Activated CD4-positive, alpha-beta T cell treated with anti-CD3 and anti-CD28 coated beads for 1 hour (primary cell): ENCODE measurements around the gene CAPN10.

Experiments
- DNase-seq: peaks from one replicate; pipeline ENCODE4 v3.0.0-alpha.2; 2020

CAPN10 gene

DNA sequence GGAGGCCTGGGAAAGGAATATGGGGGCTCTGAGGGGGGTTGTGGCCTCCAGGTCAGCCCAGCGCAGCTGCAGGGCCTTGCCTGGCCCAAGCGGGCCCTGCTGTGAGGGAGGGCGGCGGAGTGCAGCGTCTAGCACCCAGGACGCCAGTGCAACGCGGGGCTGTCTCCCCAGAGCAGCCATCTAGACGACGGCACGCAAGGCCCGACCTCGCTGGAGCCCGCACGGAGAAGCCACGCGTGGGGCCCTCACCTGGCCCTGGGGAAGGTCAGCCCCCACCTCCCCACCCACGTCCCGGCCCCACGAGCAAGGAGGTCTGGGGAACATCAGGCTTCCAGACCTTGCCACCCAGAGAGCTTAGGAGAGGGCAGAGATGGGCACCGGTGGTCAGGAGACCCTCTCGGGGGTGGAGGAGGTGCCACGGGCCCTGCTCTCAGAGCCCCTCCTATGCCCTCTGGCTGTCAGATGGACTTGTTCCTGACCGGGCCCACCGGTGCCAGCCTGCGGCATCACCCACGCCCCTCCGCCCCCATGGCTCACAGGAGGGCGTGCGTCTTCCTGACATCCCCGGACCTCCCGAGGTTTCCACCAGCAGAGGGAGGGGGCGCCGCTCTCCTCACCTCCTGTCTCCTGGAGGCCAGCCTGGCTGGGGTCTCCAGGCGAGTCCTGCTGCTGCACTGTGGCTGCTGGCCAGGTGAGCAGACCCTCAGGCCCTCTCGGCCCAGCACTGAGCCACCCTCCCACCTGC lies 55.7 kb downstream of the CAPN10 start:
- DNase-seq = no peak

DNA sequence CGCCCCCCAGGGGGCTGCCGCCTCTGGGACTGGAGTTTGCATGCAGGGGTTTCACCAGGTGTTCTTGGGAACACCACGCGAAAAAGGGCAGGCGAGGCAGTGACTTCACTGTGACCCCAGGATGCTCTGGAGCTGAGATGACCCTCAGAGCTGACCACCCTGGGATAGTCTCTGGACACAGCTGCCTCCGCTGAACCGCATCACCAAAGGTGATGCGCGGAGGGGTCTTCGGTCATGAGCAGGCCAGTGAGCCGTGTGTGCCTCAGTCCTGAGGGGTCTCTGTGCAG lies 56.2 kb downstream of the CAPN10 start:
- DNase-seq = no peak

DNA sequence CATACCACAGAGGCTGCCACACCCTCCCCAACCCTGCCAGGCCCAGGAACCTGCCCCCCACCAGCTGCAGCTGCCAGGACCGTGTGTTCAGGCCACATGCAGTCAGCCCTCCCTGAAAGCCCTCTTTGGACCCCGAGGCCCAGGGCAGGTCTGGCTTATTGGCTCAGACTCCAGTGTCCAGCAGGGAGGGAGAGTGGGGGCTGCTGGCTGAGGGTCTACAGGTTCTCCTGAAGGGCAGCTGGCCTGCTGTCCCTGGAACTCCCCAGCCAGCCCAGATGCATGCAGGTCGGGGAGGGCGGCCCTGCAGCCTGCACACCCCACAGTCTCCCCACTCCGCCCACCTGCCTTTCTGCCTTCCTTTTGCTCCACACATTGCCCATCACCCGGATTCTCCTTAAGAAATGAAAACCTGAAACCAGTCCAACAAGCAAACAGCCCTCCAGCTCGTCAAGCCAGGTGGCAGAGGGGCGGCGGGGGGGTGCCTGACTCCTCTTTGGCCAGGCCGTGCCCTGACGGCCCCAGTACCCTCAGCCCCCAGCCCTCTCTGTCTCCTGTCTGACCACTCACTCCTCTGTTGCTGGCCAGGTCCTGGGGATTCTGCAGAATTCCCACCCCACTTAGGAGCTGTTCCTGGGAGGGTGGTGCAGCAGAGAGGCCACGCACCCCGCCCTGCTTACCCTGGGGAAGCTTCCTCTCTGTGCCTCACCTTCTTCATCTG lies 56.7 kb downstream of the CAPN10 start:
- no peak for DNase-seq

- no peak for DNase-seq
Measured at GRCh38 chr2:240643811-240644150, 57.2 kb downstream of the CAPN10 start.

- no peak for DNase-seq
Measured at GRCh38 chr2:240644171-240644651, 57.7 kb downstream of the CAPN10 start.

DNA sequence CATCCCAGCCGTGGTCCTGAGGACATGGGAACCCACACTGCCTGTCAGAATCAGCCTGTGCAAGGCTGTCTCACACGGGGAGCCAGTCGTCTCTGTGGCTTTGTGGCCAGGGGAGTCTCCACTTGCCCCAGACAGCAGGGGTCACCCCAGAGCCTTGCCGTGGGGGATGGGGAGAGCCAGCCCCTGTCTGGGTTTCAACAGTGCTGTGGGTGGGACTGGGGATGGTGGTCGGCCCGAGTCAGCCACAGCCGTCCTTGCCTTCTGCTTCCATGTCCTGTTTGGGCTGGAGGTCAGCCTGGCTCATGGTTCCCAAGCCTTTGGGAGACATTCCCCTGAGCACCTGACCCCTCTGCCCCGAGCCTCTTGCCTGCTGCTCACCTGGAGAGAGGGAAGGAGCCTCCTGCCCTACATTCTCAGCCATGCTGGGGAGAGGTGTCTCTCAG lies 58.3 kb downstream of the CAPN10 start:
- no peak for DNase-seq

DNA sequence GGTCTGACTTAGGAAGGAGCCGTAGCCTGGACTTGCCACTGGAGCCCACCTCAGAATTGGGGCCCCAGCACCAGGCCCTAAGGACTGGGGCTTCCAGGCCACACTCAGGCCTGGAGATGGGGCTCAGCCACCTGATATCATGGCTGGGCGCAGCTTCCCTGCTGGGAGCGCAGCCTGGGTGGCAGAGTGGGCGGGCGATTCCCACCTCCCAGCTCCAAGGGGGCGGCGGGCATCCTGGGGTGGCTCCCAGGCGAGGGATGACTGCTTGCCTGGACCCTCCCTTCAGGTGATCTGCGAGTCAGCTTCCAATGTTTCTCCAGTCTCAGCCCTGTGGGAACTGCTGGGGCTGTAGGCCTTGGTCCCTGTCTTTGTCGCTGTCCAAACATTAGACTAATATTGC lies 58.8 kb downstream of the CAPN10 start:
- DNase-seq = no peak

- DNase-seq = no peak
Measured at GRCh38 chr2:240645801-240646175, 59.3 kb downstream of the CAPN10 start.

DNA sequence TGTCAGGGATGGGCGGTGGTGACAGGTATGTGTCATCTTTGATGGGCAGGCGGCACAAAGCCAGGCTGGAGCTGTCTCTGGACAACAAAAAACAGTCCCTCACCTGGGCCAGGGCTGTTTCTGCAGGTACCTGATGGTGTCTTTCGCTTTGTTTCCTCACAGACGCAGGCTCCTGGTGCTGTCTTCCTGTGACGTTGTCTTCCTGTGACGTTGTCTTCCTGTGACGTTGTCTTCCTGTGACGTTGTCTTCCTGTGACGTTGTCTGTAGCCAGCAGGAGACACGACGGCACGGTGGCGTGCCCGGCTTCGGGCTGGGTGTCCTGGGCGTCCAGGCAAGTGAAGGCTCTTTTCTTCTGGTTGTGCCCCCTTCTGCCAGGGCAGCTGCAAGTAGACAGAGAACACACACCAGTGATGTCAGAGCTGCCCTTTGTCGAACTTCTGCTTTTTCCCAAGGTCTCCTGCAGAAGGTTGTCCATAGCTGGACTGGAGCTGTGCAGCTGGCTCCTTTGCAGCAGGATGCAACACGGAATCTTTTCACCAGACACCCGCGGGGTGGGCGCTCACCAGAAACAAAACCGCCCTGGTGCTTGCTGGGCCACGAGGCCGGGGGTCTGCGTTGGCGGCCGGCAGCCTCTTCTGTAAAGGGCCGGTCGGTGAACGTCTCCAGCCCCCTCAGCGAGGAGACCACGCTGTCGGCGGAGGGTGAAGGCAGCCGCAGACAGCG lies 59.8 kb downstream of the CAPN10 start:
- no peak for DNase-seq

DNA sequence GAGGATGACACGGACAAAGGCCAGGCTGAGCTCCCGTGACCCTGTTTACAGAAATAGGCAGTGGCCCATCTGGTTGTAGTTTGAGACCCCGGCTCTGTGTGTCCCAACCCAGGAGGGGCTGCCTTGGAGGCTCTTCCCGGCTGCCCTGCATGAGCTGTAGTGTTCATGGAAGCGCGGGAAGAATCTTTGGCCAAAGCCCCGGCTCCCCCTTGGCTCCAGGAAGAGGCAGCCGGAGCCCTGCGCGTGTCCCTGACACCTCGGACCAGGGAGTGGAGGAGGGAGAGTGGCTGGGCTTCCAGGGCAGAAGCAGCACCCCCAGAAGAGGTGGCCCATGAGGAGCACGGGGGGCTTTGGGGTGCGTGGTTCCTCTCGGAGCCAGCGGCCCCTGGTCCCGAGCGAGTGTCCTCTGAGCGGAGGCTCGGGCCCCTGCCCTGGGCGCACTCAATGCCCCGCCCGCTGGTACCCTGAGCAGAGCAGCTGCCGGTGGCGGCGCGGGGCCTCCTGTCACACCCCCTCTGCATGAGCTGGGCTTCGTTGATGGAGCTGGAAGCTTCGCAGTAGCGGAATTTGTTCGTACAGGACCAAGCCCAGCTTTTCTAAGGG lies 60.5 kb downstream of the CAPN10 start:
- no peak for DNase-seq

- no peak for DNase-seq
Measured at GRCh38 chr2:240647503-240648154, 61.1 kb downstream of the CAPN10 start.

GRCh38 chr2:240648155-240648649 lies 61.7 kb downstream of the CAPN10 start:
- DNase-seq = no peak
